HUES6 (cell line): ENCODE results near the gene GDNF.
"Not testable (repeated sequence)": the region's sequence is repeated elsewhere in the genome, so short reads cannot be mapped to it uniquely, and the experiment has no call there.

Experiments
- H3K27ac ChIP-seq: 2 replicates; pipeline ENCODE4 v1.7.0; 2013; ENCODE audit warnings: low read depth, mild to moderate bottlenecking, low read length, inconsistent platforms
- H3K27me3 ChIP-seq: 2 replicates; pipeline ENCODE4 v1.6.1; 2013; ENCODE audit warnings: low read length; ENCODE audit not compliant: control insufficient read depth, insufficient read depth
- H3K36me3 ChIP-seq: 2 replicates; pipeline ENCODE4 v1.6.1; 2013; ENCODE audit warnings: low read length; ENCODE audit not compliant: control insufficient read depth, insufficient read depth
- H3K4me1 ChIP-seq: 2 replicates; pipeline ENCODE4 v1.6.1; 2013; ENCODE audit warnings: low read length; ENCODE audit not compliant: control insufficient read depth, insufficient read depth
- H3K4me3 ChIP-seq: 2 replicates; pipeline ENCODE4 v1.5.1; 2013; ENCODE audit warnings: low read depth, low read length
- H3K9ac ChIP-seq: one replicate; pipeline ENCODE4 v1.6.1; 2013; ENCODE audit warnings: mild to moderate bottlenecking, low read length
- H3K9me3 ChIP-seq: 2 replicates; pipeline ENCODE4 v1.6.1; 2013; ENCODE audit warnings: low read depth, low read length; ENCODE audit not compliant: control insufficient read depth, insufficient read depth

The GDNF gene

GRCh38 chr5:37781409-37781808 is 58.4 kb downstream of the GDNF start:
- H3K4me1 ChIP-seq, H3K27ac ChIP-seq, H3K9me3 ChIP-seq, H3K9ac ChIP-seq, H3K4me3 ChIP-seq, H3K36me3 ChIP-seq, H3K27me3 ChIP-seq: not testable (repeated sequence)

- no peaks in the 10 kb centered on the region for H3K4me1 ChIP-seq
- no peaks in the 10 kb centered on the region for H3K36me3 ChIP-seq
- no peak overlapping the region for H3K9ac ChIP-seq
- no peak overlapping the region for H3K27ac ChIP-seq
- H3K9me3 ChIP-seq: peaks cover 15% of the 10 kb centered on the region
- H3K27me3 ChIP-seq: no peaks in the 10 kb centered on the region
- H3K4me3 ChIP-seq: no peak overlapping the region
These were observed 62.3 kb downstream of the GDNF start for GRCh38 chr5:37777432-37778130.

GRCh38 chr5:37776826-37777225 is 63.0 kb downstream of the GDNF start:
- H3K36me3 ChIP-seq: no peaks in the 10 kb centered on the region
- no peak overlapping the region for H3K4me3 ChIP-seq
- H3K27me3 ChIP-seq: no peaks in the 10 kb centered on the region
- H3K27ac ChIP-seq: no peak overlapping the region
- peaks cover 15% of the 10 kb centered on the region for H3K9me3 ChIP-seq
- H3K9ac ChIP-seq: no peak overlapping the region
- H3K4me1 ChIP-seq: no peaks in the 10 kb centered on the region

GRCh38 chr5:37774912-37775483 is 64.8 kb downstream of the GDNF start:
- Histone ChIP-seq H3K27me3 (no peaks in the 10 kb centered on the region), H3K9ac (no peak overlapping the region), H3K4me1 (no peaks in the 10 kb centered on the region), H3K36me3 (no peaks in the 10 kb centered on the region), H3K9me3 (peaks cover 15% of the 10 kb centered on the region), H3K27ac (no peak overlapping the region), H3K4me3 (no peak overlapping the region)

- no peak overlapping the region for H3K27ac ChIP-seq
These were observed 66.0 kb downstream of the GDNF start for GRCh38 chr5:37773809-37774208.

GRCh38 chr5:37772255-37772654 is 67.6 kb downstream of the GDNF start:
- no peak overlapping the region for H3K27ac ChIP-seq
- H3K9ac ChIP-seq: no peak overlapping the region
- peaks cover 15% of the 10 kb centered on the region for H3K9me3 ChIP-seq
- no peaks in the 10 kb centered on the region for H3K27me3 ChIP-seq
- H3K4me1 ChIP-seq: no peaks in the 10 kb centered on the region
- no peaks in the 10 kb centered on the region for H3K36me3 ChIP-seq
- no peak overlapping the region for H3K4me3 ChIP-seq

More at GRCh38 chr5:37773809-37774208, 66.0 kb downstream of the GDNF start:
- no peak overlapping the region for H3K4me3 ChIP-seq
- H3K4me1 ChIP-seq: no peaks in the 10 kb centered on the region
- H3K9ac ChIP-seq: no peak overlapping the region
- peaks cover 15% of the 10 kb centered on the region for H3K9me3 ChIP-seq
- H3K36me3 ChIP-seq: no peaks in the 10 kb centered on the region
- no peaks in the 10 kb centered on the region for H3K27me3 ChIP-seq

GRCh38 chr5:37771731-37772130 is 68.1 kb downstream of the GDNF start:
- no peak overlapping the region for H3K4me3 ChIP-seq

GRCh38 chr5:37771203-37771611 is 68.6 kb downstream of the GDNF start:
- Histone ChIP-seq H3K27me3 (no peaks in the 10 kb centered on the region), H3K36me3 (no peaks in the 10 kb centered on the region), H3K27ac (no peak overlapping the region), H3K9me3 (peaks cover 15% of the 10 kb centered on the region), H3K4me3 (no peak overlapping the region), H3K9ac (no peak overlapping the region), H3K4me1 (no peaks in the 10 kb centered on the region)

More at GRCh38 chr5:37771731-37772130, 68.1 kb downstream of the GDNF start:
- no peaks in the 10 kb centered on the region for H3K27me3 ChIP-seq
- H3K9ac ChIP-seq: no peak overlapping the region
- H3K4me1 ChIP-seq: no peaks in the 10 kb centered on the region
- peaks cover 15% of the 10 kb centered on the region for H3K9me3 ChIP-seq
- no peak overlapping the region for H3K27ac ChIP-seq
- H3K36me3 ChIP-seq: no peaks in the 10 kb centered on the region

- Histone ChIP-seq H3K36me3 (no peaks in the 10 kb centered on the region), H3K9ac (no peak overlapping the region), H3K27me3 (no peaks in the 10 kb centered on the region), H3K4me1 (no peaks in the 10 kb centered on the region), H3K4me3 (no peak overlapping the region), H3K27ac (no peak overlapping the region), H3K9me3 (peaks cover 15% of the 10 kb centered on the region)
These were observed 69.1 kb downstream of the GDNF start for GRCh38 chr5:37770786-37771185.

GRCh38 chr5:37769840-37770239 is 70.0 kb downstream of the GDNF start:
- Histone ChIP-seq H3K4me3 (no peak overlapping the region), H3K36me3 (no peaks in the 10 kb centered on the region), H3K27me3 (no peaks in the 10 kb centered on the region), H3K9me3 (peaks cover 11% of the 10 kb centered on the region; the same call in 1 of the 2 replicates), H3K4me1 (no peaks in the 10 kb centered on the region), H3K9ac (no peak overlapping the region), H3K27ac (no peak overlapping the region)

- Histone ChIP-seq H3K27ac (no peak overlapping the region), H3K4me3 (no peak overlapping the region), H3K9ac (no peak overlapping the region), H3K4me1 (no peaks in the 10 kb centered on the region), H3K36me3 (no peaks in the 10 kb centered on the region), H3K27me3 (no peaks in the 10 kb centered on the region), H3K9me3 (peaks cover 6% of the 10 kb centered on the region; the same call in 1 of the 2 replicates)
These were observed 70.7 kb downstream of the GDNF start for GRCh38 chr5:37769108-37769507.
